ENCODE data around the gene MUC6.

MUC6 gene

DNA sequence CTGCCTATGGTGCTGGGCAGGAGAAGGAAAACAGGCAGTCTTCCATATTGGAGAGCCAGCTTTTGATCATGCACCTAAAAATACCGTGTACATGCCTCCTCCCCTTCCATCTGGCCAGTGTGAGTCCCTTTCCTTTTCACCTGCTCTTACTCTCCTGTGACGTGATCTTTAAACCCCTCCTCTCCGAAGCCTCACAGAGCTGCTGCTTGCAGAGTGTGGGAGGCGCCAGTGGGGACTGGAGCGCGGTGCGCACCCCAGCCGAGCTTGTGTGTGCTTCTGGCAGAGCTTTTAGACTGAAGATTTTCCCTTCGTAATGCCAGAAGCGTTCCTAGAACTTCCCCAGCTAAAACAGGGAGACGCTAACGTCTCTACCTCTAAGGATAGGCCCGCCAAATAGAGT lies 29.8 kb downstream of the MUC6 start:
- no peaks in the 10 kb centered on the region for H3K27me3 ChIP-seq
- no peak overlapping the region for H3K4me3 ChIP-seq (ENCODE audit: low read depth in 1 of 2, low read length in 1 of 2)
- H3K4me1 ChIP-seq (ENCODE audit: control insufficient read depth in 1 of 2, insufficient read depth in 1 of 2, low read depth in 1 of 2, low read length in 1 of 2), result no peaks in the 10 kb centered on the region
- TF ChIP-seq, protein P1, sequence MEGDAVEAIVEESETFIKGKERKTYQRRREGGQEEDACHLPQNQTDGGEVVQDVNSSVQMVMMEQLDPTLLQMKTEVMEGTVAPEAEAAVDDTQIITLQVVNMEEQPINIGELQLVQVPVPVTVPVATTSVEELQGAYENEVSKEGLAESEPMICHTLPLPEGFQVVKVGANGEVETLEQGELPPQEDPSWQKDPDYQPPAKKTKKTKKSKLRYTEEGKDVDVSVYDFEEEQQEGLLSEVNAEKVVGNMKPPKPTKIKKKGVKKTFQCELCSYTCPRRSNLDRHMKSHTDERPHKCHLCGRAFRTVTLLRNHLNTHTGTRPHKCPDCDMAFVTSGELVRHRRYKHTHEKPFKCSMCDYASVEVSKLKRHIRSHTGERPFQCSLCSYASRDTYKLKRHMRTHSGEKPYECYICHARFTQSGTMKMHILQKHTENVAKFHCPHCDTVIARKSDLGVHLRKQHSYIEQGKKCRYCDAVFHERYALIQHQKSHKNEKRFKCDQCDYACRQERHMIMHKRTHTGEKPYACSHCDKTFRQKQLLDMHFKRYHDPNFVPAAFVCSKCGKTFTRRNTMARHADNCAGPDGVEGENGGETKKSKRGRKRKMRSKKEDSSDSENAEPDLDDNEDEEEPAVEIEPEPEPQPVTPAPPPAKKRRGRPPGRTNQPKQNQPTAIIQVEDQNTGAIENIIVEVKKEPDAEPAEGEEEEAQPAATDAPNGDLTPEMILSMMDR (IDR thresholded peaks at IDR 0.05), result no peak
- no peaks in the 10 kb centered on the region for H3K9me3 ChIP-seq
- no peak overlapping the region for H3K27ac ChIP-seq
- H3K36me3 ChIP-seq, result peaks cover 99% of the 10 kb centered on the region

DNA sequence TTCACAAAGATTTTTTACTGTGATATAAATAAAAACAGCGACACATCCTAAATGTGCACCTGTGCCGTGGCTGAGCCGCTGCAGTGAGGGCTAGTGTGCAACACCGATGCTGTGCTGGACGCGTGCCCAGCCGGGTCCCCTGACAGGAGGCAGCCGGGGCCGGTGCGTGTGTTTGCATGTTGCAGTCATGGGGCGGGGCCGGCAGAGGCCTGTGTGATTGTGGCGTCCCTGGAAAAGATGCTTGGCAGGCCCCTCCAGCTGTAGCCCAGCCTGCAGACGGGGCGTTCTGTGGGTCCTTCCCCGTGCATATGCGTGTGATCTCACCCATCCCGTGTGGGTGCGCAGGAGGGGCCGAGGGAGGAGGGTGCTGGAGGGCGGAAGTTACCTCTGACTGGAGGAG lies 30.6 kb downstream of the MUC6 start:
- Histone ChIP-seq H3K4me1 (ENCODE audit: control insufficient read depth in 1 of 2, insufficient read depth in 1 of 2, low read depth in 1 of 2, low read length in 1 of 2) (no peaks in the 10 kb centered on the region), H3K36me3 (peaks cover 99% of the 10 kb centered on the region), H3K4me3 (ENCODE audit: low read depth in 1 of 2, low read length in 1 of 2) (no peak overlapping the region), H3K27me3 (no peaks in the 10 kb centered on the region), H3K27ac (no peak overlapping the region), H3K9me3 (no peaks in the 10 kb centered on the region)
- TF ChIP-seq, protein P1 (IDR thresholded peaks at IDR 0.05), result no peak

DNA sequence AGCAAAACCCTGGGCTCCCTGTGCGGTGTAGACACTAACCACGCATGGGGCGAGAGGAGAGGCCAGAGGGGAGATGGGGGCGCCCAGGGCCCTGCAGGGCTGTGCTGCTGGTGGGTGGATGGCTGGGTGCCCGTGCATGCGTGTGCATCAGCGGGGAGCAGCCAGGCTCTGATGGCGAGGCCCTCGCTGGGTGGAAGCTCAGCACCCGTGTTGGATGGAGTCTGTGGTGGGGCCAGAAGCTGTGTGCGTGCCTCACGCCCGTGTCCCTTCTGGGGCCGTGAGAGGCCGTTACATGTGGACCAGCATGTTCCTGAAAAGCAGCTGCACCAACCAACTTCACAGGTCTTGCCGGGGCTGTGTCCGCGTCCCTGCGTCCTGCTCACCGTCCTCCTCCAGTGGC lies 33.4 kb downstream of the MUC6 start:
- Histone ChIP-seq H3K27me3 (no peaks in the 10 kb centered on the region), H3K9me3 (no peaks in the 10 kb centered on the region), H3K4me3 (ENCODE audit: low read depth in 1 of 2, low read length in 1 of 2) (no peak overlapping the region), H3K27ac (no peak overlapping the region), H3K4me1 (ENCODE audit: control insufficient read depth in 1 of 2, insufficient read depth in 1 of 2, low read depth in 1 of 2, low read length in 1 of 2) (no peaks in the 10 kb centered on the region), H3K36me3 (peaks cover 92% of the 10 kb centered on the region)
- TF ChIP-seq, protein P1 (IDR thresholded peaks at IDR 0.05), result no peak

DNA sequence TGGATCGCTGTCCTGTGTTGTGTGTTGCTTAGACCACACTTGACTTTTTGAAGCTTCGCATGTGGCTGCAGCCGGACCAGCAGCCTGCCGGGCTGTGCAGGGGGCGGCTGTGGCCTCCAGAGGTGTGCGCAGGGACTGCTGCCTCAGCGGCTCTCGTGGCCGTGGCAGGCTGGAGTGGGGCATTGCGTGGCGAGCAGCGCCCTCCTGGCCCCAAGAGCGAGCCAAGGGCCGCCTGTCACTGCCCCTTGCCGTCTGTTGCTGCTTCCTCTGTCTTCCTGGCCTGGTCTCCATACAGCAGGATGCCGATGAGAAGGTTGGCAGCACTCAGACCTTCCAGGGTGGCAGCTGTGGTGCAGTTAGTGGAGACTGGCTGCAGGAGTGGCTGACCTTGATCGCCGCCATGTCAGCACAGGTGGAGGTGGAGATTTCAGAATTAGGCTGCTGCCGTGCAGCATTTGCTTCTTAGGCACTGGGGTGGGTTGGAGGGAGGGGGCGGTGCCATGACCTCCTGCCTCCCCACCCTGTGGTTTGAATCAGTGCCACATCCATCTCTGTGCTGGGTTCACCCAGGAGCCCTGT lies 34.0 kb downstream of the MUC6 start:
- Histone ChIP-seq H3K27ac (no peak overlapping the region), H3K4me1 (ENCODE audit: control insufficient read depth in 1 of 2, insufficient read depth in 1 of 2, low read depth in 1 of 2, low read length in 1 of 2) (no peaks in the 10 kb centered on the region), H3K9me3 (no peaks in the 10 kb centered on the region), H3K36me3 (peaks cover 90% of the 10 kb centered on the region), H3K27me3 (no peaks in the 10 kb centered on the region), H3K4me3 (ENCODE audit: low read depth in 1 of 2, low read length in 1 of 2) (no peak overlapping the region)
- TF ChIP-seq, protein P1 (IDR thresholded peaks at IDR 0.05), result no peak

DNA sequence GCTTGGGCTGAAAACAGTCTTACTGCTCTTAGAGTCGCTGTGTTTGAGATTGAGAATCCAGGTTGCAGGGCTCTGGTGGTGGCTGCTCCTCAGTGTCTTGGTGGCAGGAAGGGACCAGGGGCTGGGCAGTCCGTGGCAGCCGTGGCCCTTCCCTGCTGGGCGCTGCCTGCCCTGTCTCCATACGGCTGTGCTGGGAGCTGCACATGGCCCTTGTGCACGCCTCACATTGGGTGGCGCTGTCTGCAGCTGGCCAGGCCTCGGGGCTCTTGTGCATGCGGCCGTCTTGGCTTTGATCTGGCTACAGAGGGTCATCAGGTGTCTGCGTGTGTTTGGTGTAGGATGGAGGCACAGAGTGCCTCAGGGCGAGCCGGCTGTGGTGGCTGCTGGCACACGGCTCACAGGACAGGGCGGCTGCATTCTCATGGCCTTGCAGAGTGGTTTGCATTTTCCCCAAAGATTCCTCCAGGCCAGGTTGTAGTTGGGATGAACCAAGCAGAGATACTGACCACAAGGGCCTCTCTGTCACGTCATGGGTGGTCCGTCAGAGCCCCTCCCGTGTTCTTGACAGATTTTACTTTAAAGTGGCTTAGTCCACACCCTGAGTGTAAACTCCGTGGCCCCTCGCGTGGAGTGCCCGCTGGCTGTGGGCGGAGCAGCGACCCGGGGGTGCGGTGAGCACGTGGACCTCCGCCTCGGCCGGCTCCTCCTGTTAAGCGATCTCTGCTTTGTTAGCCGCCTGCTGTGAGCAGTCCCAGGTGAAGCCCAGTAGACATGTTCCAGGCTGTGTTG lies 34.7 kb downstream of the MUC6 start:
- Histone ChIP-seq H3K27ac (no peak overlapping the region), H3K4me3 (ENCODE audit: low read depth in 1 of 2, low read length in 1 of 2) (no peak overlapping the region), H3K36me3 (peaks cover 89% of the 10 kb centered on the region), H3K9me3 (no peaks in the 10 kb centered on the region), H3K4me1 (ENCODE audit: control insufficient read depth in 1 of 2, insufficient read depth in 1 of 2, low read depth in 1 of 2, low read length in 1 of 2) (no peaks in the 10 kb centered on the region), H3K27me3 (no peaks in the 10 kb centered on the region)
- TF ChIP-seq, protein P1 (IDR thresholded peaks at IDR 0.05), result no peak
